HL-60 (cell line): ENCODE results near the gene SAMD9L.

ENCODE experiments used
- CTCF ChIP-seq: IDR thresholded peaks from one replicate; pipeline ENCODE4 v1.5.1; 2011; ENCODE audit warnings: low read length, control low read depth, inconsistent platforms; ENCODE audit not compliant: insufficient read depth
- POLR2AphosphoS5 ChIP-seq: IDR thresholded peaks from 2 replicates; pipeline ENCODE4 v1.6.1; 2012; ENCODE audit warnings: low read depth

- TF ChIP-seq CTCF (no peak), POLR2AphosphoS5 (no peak)
Measured at GRCh38 chr7:93120592-93121549, 27.3 kb downstream of the SAMD9L start.
